Kidney epithelial cell (primary cell): ENCODE data around the gene SMG1. TPM values are rescaled to one million over a fixed set of nuclear protein-coding genes. Genes with fewer than 3 reads are reported as not detected.
"Not testable (repeated sequence)": the region's sequence is repeated elsewhere in the genome, so short reads cannot be mapped to it uniquely, and the experiment has no call there.

Experiments
- DNase-seq: peaks from one replicate; pipeline ENCODE4 v3.0.0-alpha.2; 2010; ENCODE audit warnings: low read depth
- H3K27me3 ChIP-seq: 2 replicates; pipeline ENCODE4 v1.6.0; 2011; ENCODE audit warnings: low read length; ENCODE audit not compliant: control insufficient read depth, insufficient read depth
- H3K36me3 ChIP-seq: 2 replicates; pipeline ENCODE4 v1.5.1; 2011; ENCODE audit warnings: low read length; ENCODE audit not compliant: control insufficient read depth, insufficient read depth
- H3K4me3 ChIP-seq: 2 replicates; pipeline ENCODE4 v1.5.1; 2011; ENCODE audit warnings: low read depth, mild to moderate bottlenecking, control low read depth, low read length
- CTCF ChIP-seq: IDR thresholded peaks from 2 replicates; pipeline ENCODE4 v1.5.1; 2011; ENCODE audit warnings: mild to moderate bottlenecking, moderate library complexity, low read length, control low read depth, inconsistent platforms; ENCODE audit not compliant: insufficient read depth, poor library complexity, severe bottlenecking
- total RNA-seq: library from RNA; depleted of rRNA; stranded (reverse); fragments of >200 nt; gene quantifications from 2 replicates; pipeline ENCODE4 v1.2.3, GENCODE V29; 2015

The SMG1 gene
- 51.5 and 69.6 TPM in 2 replicates for total RNA-seq

- peak within 1 kb of the TSS; percentile 74 for H3K4me3 ChIP-seq
- not testable (repeated sequence) for H3K27me3 ChIP-seq, H3K36me3 ChIP-seq
- peak; percentile 92 for DNase-seq
These were observed at the start of gene SMG1 for GRCh38 chr16:18925986-18926865. Gene SMG1 (minus strand): TSS chr16:18926408. CDS start chr16:18926041, 367 bp downstream.

- DNase-seq, result no peak
- Histone ChIP-seq H3K27me3 (no peaks in the 10 kb centered on the region), H3K4me3 (no peak overlapping the region), H3K36me3 (no peaks in the 10 kb centered on the region)
- no peak for TF ChIP-seq CTCF
These were observed 48.9 kb upstream of the SMG1 start for GRCh38 chr16:18975109-18975508.

- DNase-seq, result no peak
These were observed 43.6 kb upstream of the SMG1 start for GRCh38 chr16:18969855-18970240.

GRCh38 chr16:18969050-18969854 is 43.0 kb upstream of the SMG1 start:
- no peaks in the 10 kb centered on the region for H3K36me3 ChIP-seq
- no peaks in the 10 kb centered on the region for H3K27me3 ChIP-seq
- DNase-seq, result no peak
- H3K4me3 ChIP-seq, result no peak overlapping the region
- peak; percentile 95 for TF ChIP-seq CTCF

More at GRCh38 chr16:18969855-18970240, 43.6 kb upstream of the SMG1 start:
- H3K27me3 ChIP-seq, result no peaks in the 10 kb centered on the region
- TF ChIP-seq CTCF, result no peak
- H3K36me3 ChIP-seq, result no peaks in the 10 kb centered on the region
- H3K4me3 ChIP-seq, result no peak overlapping the region

- Histone ChIP-seq H3K36me3 (no peaks in the 10 kb centered on the region), H3K4me3 (no peak overlapping the region), H3K27me3 (no peaks in the 10 kb centered on the region)
- no peak for TF ChIP-seq CTCF
- no peak for DNase-seq
These were observed 40.6 kb upstream of the SMG1 start for GRCh38 chr16:18966791-18967190.

GRCh38 chr16:18965555-18965954 is 39.3 kb upstream of the SMG1 start:
- H3K27me3 ChIP-seq, result peaks cover 2% of the 10 kb centered on the region
- DNase-seq, result no peak
- no peak overlapping the region for H3K4me3 ChIP-seq
- TF ChIP-seq CTCF, result no peak
- H3K36me3 ChIP-seq, result no peaks in the 10 kb centered on the region
